ENCODE measurements around the gene NFATC2.

Gene NFATC2

DNA sequence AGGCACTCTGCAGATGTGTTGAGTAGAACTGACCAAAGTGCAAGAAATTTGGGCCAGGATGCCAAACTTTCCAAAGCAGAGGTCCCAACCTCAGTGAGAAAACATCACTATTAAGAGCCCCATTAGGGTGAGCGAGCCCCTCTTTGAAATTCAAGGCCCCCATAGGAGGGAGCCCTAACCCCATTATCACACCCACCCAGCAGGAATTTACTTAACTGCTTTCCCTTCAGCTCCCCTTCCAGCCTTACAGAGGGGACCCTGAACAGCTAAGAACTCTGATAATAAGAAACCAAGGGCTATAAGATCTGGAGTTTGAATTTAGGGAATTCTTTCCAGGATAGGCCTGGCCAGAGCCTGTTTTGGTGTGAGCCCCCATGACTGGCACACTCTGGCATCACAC lies 130.6 kb downstream of the NFATC2 start:
- TF ChIP-seq CTCF (IDR thresholded peaks at IDR 0.05; ENCODE audit: extremely low read depth, missing control alignments), result no peak
- DNase-seq (ENCODE audit: low spot score), result no peak

GRCh38 chr20:51410586-51411325 lies 131.8 kb downstream of the NFATC2 start:
- no peak for DNase-seq (ENCODE audit: low spot score)
- TF ChIP-seq CTCF (IDR thresholded peaks at IDR 0.05; ENCODE audit: extremely low read depth, missing control alignments), result no peak

DNA sequence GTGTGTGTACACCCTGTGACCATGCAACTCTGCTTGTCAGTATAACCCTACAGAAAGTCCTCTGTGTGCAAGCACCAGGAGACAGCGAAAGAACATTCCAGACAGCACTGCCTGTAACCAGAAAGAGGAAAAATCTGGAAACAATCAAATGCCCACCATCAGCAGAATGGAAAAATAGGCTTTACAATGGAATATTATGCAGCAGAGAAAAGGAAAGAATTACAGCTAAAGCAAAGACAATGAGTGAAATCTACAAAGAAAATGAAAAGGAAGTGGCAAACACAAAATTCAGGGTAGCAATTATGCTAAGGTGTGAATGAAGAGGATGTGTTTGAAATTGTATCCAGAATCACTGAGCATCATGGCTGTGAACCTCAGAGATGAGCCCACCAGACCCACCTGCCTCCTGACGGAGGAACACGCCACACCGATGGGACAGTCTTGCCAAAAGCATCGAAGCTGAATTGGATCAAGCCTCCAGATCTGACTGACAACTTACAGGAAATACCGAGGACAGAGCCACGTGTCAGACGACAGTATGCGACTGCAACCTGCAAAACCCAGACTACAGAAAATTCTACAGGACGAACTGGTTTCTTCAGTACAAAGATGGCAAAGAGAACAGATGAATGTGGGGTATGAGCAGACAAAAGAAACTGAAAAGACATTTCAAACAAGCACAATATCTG lies 133.2 kb downstream of the NFATC2 start:
- TF ChIP-seq CTCF (IDR thresholded peaks at IDR 0.05; ENCODE audit: extremely low read depth, missing control alignments), result no peak
- DNase-seq (ENCODE audit: low spot score), result no peak

- DNase-seq (ENCODE audit: low spot score), result peak; percentile 88
- TF ChIP-seq CTCF (IDR thresholded peaks at IDR 0.05; ENCODE audit: extremely low read depth, missing control alignments), result no peak
Measured at GRCh38 chr20:51404297-51405060, 138.0 kb downstream of the NFATC2 start.

DNA sequence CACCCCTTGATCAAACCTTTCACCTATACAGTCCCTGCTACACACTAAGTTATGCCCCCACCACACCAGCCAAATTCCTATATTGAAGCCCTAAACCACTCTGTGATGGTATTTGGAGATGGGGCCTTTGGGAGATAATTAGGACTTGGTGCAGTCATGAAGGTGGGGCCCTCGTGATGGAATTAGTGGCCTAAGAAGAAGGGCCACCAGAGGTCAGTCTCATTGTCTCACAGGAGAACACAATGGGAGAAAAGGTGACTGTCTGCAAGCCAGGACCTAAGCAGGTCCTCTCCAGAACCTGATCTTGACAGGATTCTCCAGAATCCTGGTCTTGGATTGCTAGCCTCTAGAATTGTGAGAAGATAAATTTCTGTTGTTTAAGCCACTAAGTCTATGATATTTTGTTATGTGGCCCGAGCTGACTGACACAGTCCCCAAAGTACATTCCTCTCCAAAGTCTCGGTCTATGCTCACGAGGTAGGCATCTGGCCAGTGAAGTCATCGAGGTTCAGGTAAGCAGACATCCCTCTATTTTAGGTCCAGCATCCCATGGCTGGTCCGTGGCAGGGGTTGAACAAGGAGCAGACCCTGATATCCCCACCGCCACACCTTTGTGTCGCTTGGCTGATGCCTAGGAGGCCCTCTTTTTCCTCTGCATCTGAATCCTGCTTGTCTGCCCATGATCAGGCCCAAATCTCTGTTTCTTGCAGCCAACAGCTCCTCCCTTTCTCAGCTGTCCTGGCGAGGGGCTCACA lies 138.9 kb downstream of the NFATC2 start:
- DNase-seq (ENCODE audit: low spot score), result no peak
- TF ChIP-seq CTCF (IDR thresholded peaks at IDR 0.05; ENCODE audit: extremely low read depth, missing control alignments), result no peak

DNA sequence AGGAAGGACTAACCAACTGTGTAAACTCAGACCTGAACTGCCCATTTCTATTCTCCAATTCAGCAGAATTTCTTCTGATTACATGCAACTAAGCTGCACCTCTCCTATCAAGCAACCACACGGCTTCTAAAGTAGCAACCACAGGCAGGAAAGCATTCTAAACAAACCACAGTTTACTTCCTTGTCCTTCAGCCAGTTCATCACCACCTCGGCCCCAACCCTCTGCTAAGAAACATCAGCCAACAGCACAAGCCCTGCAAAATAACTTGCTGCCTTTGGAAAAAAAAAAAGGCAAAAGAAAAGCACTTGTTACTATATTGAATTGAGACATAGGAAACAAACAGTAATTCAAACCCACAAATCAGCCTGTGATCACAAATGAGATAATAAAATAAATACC lies 140.3 kb downstream of the NFATC2 start:
- no peak for TF ChIP-seq CTCF (IDR thresholded peaks at IDR 0.05; ENCODE audit: extremely low read depth, missing control alignments)
- DNase-seq (ENCODE audit: low spot score), result no peak
